Neural cell (in vitro differentiated cells): ENCODE results near the gene ITGA1.

Source experiments
- EP300 ChIP-seq: fragments of 450-650 bp; conservative IDR thresholded peaks from 2 replicates; pipeline ENCODE4 v1.6.1; 2014; ENCODE audit warnings: antibody characterized with exemption, mild to moderate bottlenecking, moderate library complexity; ENCODE audit not compliant: poor library complexity, severe bottlenecking
- EZH2 ChIP-seq: fragments of 200-600, 300-800 bp; shearing (Covaris generic), sonication (generic); IDR thresholded peaks from 2 replicates; pipeline ENCODE4 v1.6.1; 2014; ENCODE audit warnings: antibody characterized with exemption, low read length, borderline replicate concordance, mild to moderate bottlenecking; ENCODE audit not compliant: insufficient read depth, poor library complexity, severe bottlenecking
- POLR2AphosphoS5 ChIP-seq: IDR thresholded peaks from 2 replicates; pipeline ENCODE4 v1.6.1; 2012
- TF ChIP-seq, protein P1 (sequence below): fragments of 450-650 bp; IDR thresholded peaks from 2 replicates; pipeline ENCODE4 v1.5.1; 2014; ENCODE audit warnings: antibody characterized with exemption, mild to moderate bottlenecking, moderate library complexity; ENCODE audit not compliant: poor library complexity, severe bottlenecking

DNA sequence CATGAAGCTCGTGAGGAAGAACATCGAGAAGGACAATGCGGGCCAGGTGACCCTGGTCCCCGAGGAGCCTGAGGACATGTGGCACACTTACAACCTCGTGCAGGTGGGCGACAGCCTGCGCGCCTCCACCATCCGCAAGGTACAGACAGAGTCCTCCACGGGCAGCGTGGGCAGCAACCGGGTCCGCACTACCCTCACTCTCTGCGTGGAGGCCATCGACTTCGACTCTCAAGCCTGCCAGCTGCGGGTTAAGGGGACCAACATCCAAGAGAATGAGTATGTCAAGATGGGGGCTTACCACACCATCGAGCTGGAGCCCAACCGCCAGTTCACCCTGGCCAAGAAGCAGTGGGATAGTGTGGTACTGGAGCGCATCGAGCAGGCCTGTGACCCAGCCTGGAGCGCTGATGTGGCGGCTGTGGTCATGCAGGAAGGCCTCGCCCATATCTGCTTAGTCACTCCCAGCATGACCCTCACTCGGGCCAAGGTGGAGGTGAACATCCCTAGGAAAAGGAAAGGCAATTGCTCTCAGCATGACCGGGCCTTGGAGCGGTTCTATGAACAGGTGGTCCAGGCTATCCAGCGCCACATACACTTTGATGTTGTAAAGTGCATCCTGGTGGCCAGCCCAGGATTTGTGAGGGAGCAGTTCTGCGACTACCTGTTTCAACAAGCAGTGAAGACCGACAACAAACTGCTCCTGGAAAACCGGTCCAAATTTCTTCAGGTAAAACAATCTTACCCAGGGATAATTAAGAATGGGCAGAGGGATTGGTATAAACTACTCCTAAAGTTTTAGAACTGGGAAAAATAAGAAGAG, 12.9 kb downstream of the ITGA1 start:
- TF ChIP-seq, protein P1, sequence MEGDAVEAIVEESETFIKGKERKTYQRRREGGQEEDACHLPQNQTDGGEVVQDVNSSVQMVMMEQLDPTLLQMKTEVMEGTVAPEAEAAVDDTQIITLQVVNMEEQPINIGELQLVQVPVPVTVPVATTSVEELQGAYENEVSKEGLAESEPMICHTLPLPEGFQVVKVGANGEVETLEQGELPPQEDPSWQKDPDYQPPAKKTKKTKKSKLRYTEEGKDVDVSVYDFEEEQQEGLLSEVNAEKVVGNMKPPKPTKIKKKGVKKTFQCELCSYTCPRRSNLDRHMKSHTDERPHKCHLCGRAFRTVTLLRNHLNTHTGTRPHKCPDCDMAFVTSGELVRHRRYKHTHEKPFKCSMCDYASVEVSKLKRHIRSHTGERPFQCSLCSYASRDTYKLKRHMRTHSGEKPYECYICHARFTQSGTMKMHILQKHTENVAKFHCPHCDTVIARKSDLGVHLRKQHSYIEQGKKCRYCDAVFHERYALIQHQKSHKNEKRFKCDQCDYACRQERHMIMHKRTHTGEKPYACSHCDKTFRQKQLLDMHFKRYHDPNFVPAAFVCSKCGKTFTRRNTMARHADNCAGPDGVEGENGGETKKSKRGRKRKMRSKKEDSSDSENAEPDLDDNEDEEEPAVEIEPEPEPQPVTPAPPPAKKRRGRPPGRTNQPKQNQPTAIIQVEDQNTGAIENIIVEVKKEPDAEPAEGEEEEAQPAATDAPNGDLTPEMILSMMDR, result no peak
- TF ChIP-seq EZH2 (no peak), EP300 (no peak), POLR2AphosphoS5 (no peak)
